Left hindlimb (tissue), 1 donor: Measurements from ENCODE around the gene CYP3A4.
A peak's percentile ranks its signal among the peaks of the same experiment; 100 is the strongest.
"Not testable (repeated sequence)": the region's sequence is repeated elsewhere in the genome, so short reads cannot be mapped to it uniquely, and the experiment has no call there.

Experiments used
- DNase-seq: peaks from one replicate; pipeline ENCODE4 v3.0.0-alpha.2; 2018

The CYP3A4 gene

DNA sequence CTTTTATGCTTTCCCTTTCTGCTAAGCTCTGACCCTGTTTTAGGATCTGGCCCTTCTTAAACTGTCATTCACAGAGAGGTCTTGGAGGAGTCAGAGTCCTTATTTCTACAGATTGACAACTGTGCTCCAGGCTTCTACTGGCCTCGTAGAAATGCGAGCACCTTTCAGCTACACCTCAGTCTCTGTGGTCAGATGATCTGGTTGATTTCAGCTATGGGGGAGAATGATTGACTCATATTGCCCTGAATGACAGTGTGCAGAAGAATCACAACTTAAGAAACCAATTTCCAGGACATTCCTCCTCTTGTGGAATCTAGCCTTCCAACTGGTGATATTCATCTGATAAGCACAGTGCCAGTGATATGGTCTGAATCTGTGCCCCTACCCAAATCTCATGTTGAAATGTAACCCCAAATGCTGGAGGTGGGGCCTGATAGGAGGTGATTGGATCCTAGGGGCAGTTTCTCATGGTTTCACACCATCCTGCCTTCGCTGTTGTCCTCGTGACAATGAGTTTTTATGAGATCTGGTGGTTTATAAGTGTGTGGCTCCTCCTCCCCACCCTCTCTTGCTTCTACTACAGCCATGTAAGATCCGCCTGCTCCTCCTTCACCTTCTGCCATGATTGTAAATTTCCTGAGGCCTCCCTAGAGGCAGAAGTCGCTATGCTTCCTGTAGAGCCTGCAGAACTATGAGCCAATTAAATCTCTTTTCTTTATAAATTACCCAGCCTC, 35.0 kb downstream of the CYP3A4 start:
- no peak for DNase-seq

GRCh38 chr7:99746915-99747314, 37.1 kb downstream of the CYP3A4 start:
- DNase-seq = not testable (repeated sequence)

DNA sequence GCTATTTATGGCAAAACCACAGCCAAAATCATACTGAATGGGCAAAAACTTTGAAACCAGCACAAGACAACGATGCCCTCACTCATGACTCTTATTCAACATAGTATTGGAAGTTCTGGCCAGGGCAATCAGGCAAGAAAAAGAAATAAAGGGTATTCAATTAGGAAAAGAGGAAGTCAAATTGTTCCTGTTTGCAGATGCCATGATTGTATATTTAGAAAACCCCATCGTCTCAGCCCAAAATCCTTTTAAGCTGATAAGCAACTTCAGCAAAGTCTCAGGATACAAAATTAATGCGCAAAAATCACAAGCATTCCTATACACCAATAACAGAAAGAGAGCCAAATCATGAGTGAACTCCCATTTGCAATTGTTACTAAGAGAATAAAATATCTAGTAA, 38.6 kb downstream of the CYP3A4 start:
- not testable (repeated sequence) for DNase-seq

DNA sequence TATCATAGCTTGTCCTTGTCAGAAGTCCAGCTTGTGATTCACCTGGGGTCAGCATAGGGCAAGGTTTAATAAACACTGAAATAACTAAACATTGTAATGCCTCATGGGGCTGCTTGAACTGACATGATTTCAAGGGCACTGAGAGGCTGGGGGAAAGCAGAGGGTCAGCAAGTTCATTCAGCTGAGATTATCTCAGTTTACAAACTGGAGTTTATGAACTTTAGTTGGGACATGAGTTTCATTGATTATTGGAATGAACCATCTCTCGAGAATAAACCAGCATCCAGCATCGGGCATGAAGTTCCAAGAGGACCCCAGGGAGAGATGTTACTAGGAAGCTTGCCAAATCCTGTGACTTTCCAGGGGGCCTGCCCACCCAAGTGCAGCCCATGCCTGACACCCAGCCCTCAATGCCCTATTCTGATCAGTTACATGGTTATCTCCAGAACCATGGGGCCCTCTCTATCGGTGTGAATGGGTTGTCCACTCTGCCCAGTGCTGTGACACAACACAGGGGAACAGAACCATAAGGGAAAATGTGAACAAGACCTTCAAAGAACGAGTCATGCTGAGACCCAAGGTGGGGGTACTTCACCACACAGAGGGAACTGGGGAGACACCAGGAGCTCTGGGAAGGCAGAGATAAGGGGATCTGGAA, 41.1 kb downstream of the CYP3A4 start:
- no peak for DNase-seq

DNA sequence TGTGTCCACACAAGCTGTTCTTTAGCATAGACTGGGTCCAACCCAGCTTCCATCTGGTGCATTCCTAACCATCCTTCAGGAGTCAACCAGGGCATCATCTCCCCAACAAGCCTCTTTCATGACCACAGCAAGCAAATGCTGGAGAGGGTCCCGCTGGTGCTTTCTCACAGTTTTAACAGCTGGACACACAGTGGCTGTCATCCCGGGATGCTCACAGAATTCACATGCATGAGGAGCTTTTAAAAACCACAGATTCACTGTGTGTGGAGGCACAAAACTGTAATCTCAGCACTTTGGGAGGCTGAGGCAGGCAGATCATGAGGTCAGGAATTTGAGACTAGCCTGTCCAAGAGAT, 42.6 kb downstream of the CYP3A4 start:
- DNase-seq = no peak

DNA sequence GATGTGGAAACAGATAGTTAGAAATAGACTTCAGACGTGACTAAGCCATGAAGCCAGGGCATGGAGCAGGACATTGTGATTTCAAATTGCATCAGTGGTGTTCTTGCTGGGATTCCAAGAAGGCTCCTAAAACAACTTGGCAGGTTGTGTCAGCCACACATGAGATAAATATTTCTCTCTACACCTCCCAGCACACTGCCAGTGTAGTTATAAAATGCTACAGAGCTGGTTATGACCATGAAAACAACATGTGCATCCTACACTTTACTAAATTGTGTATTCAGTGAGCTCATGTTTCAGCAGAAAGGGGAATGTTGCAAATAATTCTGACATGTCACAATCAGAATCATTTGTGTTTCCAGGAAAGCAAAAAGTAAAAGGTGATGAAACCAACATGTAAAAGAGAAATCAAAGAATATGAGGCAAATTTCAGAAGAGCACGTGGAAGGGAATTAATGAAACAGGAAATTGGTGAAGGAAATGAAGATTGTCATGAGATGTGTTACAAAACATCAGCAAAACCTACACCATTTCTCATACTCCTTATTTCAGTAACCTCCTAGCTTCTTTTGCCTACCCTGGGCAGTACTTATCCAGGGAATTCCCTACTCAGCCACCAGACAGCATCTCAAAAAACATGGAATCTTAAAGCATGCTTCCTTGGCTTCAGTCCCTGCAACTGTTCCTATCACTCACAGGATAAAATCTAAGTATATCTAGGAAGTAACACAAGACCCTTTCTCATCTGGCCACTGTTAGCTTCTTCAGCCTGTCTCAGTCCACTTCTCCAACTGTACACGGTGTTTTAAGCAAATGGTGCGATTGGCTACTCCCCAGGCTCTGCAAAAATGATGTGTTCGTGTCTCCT, 43.2 kb downstream of the CYP3A4 start:
- no peak for DNase-seq

DNA sequence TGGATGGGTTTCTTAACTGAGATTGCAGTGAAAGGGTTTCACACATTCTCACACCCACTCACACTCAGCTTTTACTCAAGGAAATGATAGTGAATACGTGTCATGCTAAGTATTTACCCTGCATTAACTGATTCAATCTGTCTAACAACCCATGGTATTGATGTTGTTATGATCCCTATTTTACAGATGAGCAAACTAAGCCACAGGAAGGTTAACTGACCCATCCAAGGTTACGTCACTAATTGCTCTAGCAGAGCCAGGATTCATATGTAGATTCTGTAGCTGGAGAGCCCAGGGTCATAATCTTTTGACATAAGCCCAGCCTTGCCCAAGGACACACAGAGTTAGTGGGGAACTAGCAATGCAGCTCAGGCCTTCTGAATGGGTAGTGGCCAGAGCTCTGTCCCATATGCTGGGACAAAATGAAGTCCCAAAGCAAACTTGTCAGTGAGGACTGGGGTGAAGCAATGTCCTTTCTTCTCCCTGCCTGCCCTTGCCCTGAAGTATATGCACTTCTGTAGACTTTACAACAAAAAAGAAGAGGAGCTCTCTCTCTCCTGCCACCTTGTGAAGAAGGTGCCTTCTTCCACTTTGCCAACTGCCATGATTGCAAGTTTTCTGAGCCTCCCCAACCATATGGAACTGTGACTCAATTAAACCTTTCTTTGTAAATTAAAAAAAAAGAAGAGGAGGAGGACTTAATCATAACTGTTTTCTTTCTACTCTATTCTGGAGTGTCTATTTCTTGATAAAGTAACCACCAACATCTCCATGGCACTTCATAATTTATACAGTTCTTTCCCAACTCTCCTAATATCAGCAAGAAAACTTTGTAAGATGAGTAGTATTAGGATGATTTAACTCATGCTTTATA, 44.0 kb downstream of the CYP3A4 start:
- no peak for DNase-seq

- no peak for DNase-seq
Observed at GRCh38 chr7:99737726-99738125, 46.3 kb downstream of the CYP3A4 start.

- not testable (repeated sequence) for DNase-seq
Observed at GRCh38 chr7:99736667-99737066, 47.3 kb downstream of the CYP3A4 start.

DNA sequence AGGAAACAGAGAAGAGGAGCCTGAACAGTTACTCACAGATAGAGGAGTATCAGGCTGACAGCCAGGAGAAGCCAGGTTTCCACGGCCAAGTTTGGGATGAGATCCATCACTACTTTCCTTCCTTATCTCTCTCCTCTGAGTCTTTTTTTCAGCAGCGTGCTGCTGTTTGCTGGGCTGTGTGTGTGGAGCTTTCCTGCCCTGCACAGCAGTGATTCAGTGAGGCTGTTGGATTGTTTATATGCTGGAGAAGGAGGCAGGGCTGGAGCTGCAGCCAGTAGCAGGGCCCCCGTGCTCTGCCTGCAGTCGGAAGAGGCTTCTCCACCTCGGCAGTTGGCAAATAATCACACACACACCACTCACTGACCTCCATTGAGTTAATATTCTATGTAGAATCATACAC, 49.0 kb downstream of the CYP3A4 start, which contains the start of gene CYP3A7:
Gene CYP3A7 (minus strand): TSS at position 210 of the 400 bp plus-strand sequence. CDS start 103 bp downstream, at position 107.
- no peak for DNase-seq

GRCh38 chr7:99733448-99733847, 50.5 kb downstream of the CYP3A4 start:
- DNase-seq = no peak

DNA sequence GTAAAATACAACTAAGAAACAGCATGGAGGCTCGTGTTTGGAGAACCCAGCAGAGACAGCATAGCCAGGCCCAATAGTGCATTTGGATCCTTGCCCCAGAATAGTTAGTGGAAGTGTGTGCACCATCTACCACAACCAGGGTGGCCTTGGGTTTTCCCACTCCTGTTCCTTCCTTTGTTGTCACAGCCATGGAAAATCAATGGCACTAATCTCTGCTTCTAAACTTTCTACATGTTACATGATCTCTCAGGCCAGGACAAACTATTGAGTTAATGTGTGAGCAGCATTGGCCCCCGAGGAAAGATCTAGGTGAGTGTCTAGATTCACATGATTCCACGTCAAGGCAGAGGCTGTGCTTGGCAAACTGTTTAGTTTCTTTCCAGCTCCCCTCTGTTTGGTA, 51.0 kb downstream of the CYP3A4 start:
- DNase-seq = no peak

DNA sequence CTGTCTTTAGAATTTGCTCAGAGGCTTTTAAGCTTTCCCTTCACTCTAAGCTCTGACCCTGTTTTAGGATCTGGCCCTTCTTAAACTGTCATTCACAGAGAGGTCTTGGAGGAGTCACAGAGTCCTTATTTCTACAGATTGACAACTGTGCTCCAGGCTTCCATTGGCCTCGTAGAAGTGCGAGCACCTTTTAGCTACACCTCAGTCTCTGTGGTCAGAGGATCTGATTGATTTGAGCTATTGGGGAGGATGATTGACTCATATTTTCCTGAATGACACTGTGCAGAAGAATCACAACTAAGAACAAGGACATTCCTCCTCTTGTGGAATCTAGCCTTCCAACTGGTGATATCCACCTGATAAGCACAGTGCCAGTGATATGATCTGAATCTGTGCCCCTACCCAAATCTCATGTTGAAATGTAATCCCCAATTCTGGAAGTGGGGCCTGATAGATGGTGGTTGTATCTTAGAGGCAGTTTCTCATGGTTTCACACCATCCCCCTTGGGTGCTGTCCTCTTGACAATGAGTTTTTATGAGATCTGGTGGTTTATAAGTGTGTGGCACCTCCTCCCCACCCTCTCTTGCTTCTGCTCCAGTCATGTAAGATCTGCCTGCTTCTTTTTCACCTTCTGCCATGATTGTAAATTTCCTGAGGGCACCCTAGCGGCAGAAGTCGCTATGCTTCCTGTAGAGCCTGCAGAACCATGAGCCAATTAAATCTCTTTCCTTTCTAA, 52.2 kb downstream of the CYP3A4 start:
- DNase-seq = no peak

- DNase-seq = no peak
Observed at GRCh38 chr7:99730992-99731391, 53.0 kb downstream of the CYP3A4 start.

GRCh38 chr7:99730238-99730810, 53.7 kb downstream of the CYP3A4 start:
- DNase-seq = no peak

DNA sequence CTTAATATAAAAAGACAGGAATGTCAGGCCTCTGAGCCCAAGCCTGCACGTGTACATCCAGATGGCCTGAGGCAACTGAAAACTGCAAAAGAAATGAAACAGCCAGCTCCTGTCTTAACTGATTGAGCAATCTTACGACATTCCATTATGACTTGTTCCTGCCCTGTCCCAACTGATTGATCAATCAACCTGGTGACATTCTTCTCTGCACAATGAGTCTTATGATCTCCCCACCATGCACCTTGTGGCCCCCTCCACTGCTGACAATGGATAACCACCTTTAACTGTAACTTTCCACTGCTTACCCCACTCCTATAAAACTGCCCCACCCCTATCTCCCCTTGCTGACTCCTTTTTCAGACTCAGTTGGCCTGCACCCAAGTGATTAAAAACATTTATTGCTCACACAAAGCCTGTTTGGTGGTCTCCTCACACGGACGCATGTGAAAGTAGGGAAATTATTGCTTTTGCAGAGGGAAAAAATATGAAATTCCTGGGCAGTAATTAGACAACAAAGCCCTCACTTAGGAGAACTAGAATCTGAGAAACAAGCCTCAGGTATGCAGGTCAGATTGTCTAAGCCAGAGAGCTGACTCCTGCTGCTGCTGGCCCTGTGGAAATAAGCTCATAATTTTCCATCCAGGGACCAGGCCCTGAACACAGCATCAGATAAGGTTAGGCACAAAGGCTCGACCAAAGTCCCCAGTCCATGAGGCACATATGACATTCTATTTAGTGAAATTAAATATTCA, 54.3 kb downstream of the CYP3A4 start:
- no peak for DNase-seq

DNA sequence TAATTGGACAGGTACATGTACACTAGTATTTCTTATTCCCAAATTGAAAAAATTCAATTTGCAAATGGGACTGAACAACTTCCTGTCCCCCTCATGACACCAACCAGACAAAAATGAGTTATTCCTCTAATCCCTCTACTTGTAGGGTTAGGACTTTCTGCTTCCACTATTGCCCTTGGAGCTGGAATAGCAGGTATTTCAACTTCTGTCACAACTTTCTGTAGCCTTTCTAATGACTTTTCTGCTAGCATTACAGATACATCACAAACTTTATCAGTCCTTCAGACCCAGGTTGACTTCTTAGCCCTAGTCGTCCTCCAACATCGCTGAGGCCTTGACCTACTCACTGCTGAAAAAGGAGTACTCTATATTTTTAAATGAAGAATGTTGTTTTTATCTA, 55.4 kb downstream of the CYP3A4 start:
- DNase-seq = no peak

GRCh38 chr7:99723201-99723600, 60.8 kb downstream of the CYP3A4 start:
- not testable (repeated sequence) for DNase-seq

DNA sequence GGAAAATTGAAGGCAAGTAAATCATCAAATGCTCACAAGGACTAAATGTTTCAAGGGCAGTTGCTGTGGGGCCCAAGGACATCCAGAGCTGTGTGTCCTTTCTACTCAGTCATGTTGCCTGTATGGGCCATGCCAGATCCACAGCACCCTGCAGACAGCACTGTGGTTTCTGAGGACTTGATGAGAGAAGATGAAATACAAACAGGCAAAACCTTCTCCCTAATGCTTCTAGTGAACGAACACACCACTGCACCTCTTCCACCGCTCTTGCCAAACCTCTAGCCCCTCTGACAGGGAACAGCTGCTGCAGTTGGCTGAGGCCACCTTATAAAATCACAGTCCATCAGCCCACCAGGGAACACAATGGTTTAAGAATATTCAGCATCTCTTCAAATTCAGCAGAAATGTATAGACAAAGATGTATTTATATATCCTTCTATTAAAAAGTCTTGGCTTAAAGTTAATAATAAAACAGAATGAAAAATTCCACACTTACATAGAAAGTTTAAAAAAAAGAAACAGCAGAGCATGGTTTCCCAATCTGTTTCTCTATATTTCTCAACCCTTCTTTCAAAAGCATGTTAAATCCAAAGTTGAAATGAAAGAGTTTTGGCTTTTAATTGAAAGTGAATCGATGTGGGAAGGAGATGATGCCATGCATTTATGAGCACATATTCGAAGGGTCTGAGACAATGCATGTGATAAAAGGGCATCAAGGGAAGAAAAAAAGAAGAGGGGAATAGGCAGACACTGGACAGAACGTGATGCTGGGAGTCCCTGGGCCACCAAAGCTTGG, 63.0 kb downstream of the CYP3A4 start:
- peak; percentile 32 for DNase-seq
